ENCODE data around the gene HIGD2A.

HIGD2A gene

GRCh38 chr5:176388444-176389134 is at the start of gene HIGD2A, which contains the start of gene NOP16:
Gene HIGD2A, plus strand, starts transcription at chr5:176388751. Its CDS starts 69 bp downstream, at chr5:176388820.
Gene NOP16, minus strand, starts transcription at chr5:176388598. Its CDS starts 59 bp downstream, at chr5:176388539.
- peak; percentile 99 for DNase-seq

GRCh38 chr5:176339304-176339703 is 49.2 kb upstream of the HIGD2A start:
- no peak for DNase-seq

- no peak for DNase-seq
Measured at GRCh38 chr5:176341325-176342157, 47.0 kb upstream of the HIGD2A start.

- no peak for DNase-seq
Measured at GRCh38 chr5:176342158-176342483, 46.4 kb upstream of the HIGD2A start.

- no peak for DNase-seq
Measured at GRCh38 chr5:176342766-176343458, 45.6 kb upstream of the HIGD2A start.

- no peak for DNase-seq
Measured at GRCh38 chr5:176350416-176350815, 38.1 kb upstream of the HIGD2A start.

- DNase-seq = no peak
Measured at GRCh38 chr5:176352116-176352878, 36.3 kb upstream of the HIGD2A start.

- no peak for DNase-seq
Measured at GRCh38 chr5:176353533-176353932, 35.0 kb upstream of the HIGD2A start.

- DNase-seq = peak; percentile 66
Measured at GRCh38 chr5:176355400-176356178, 33.0 kb upstream of the HIGD2A start.

GRCh38 chr5:176356179-176356566 is 32.4 kb upstream of the HIGD2A start:
- DNase-seq = no peak

- DNase-seq = no peak
Measured at GRCh38 chr5:176359658-176360057, 28.9 kb upstream of the HIGD2A start.

GRCh38 chr5:176360894-176361436 is 27.6 kb upstream of the HIGD2A start:
- DNase-seq = no peak

- peak; percentile 94 for DNase-seq
Measured at GRCh38 chr5:176361437-176362232, 26.9 kb upstream of the HIGD2A start, which contains the start of gene KIAA1191. Gene KIAA1191, minus strand, starts transcription at chr5:176361764. Its CDS starts 2,256 bp downstream, at chr5:176359508.

GRCh38 chr5:176362233-176362490 is 26.4 kb upstream of the HIGD2A start:
- DNase-seq = no peak

GRCh38 chr5:176364765-176365350 is 23.7 kb upstream of the HIGD2A start:
- no peak for DNase-seq

GRCh38 chr5:176365351-176366231 is 23.0 kb upstream of the HIGD2A start, which contains the start of gene ARL10:
Gene ARL10, plus strand, starts transcription at chr5:176365487. Its CDS starts 77 bp downstream, at chr5:176365564.
- peak; percentile 42 for DNase-seq

GRCh38 chr5:176366232-176366894 is 22.2 kb upstream of the HIGD2A start:
- no peak for DNase-seq

- no peak for DNase-seq
Measured at GRCh38 chr5:176368726-176369125, 19.8 kb upstream of the HIGD2A start.

Data from NCI-H345 (cell line).